DMS153 treated with DMSO at 0.1 percent for 48 hours (cell line): ENCODE results near the gene PRRG2.

ENCODE experiments used
- DNase-seq: peaks from one replicate; lab custom pipeline; 2025; ENCODE audit not compliant: unreplicated experiment; lab: John Stamatoyannopoulos, UW

The PRRG2 gene

DNA sequence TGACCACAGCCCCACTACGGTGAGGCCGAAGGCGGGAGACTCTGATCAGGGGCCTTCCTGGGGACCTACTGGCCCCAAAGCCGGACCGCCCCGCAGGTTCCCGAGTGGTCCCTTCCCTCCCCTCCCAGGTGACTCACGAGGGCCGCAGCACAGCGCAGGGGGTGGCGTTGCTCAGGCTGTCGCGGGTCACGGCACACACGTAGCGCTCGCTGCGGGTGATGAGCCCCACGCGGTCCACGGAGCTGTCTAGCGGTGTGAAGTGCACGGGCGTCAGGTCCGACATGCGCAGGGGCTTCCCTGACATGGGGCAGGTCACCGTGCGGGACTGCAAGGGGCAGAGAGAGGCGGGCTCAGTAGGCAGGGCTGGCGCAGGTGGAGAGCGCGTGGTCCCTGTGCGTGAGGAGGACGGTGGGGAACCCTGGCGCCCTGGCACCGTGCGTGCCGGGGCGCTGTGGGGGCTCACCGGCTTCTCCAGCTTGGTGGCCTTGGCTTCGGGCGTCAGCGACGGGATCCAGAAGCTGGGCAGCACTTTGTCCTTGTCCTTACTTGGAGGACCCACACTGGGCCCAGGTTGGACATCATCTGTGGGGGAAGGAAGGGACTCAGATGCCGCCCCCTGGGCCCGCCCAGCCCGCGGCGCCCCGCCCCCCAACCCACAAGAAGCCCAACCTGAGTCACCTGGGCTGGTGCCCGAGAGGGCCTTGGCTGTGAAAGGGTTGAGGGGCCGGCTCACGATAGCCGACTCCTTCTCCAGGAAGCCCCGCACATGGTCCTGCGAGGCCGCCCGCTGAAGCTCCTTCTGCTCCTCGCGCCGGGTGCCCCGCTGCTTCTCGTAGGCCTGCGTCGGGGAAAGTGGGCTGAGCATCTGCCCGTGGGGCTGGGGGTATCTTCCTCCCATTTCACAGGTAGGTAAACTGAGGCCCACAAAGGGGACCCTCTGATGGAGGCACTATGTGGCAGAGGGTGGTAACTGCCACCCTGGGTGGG lies 24.4 kb upstream of the PRRG2 start:
- DNase-seq, result no peak

DNA sequence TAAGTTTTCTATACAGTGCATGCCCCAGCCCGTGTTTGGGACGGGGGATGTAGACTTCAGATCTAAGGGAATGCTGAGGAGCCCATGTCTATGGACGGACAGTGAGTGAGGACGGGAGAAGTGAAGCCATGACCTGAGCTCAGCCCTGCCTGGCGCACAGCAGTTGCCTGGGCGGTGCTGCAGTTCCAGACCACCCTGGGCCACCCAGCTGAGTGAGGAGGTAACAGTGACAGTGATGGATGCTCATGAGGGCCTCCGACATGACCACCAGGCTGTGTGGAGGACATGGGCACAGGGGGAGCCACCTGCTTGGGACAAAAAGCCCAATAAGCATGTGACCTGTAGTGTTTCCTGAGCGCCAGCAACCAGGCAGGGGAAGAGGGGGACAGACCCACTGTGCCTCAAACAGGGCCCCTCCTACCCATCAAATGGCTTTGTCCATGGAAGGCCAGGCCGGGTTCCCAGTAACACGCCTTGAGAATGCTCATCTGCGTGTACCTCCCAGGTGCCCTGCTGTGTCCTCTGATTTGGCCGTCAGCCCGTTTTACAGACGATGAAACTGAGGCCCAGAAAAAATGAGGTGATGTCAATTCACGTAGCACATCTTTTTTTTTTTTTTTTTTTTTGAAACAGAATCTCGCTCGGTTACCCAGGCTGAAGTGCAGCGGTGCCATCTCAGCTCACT lies 23.3 kb upstream of the PRRG2 start:
- no peak for DNase-seq

DNA sequence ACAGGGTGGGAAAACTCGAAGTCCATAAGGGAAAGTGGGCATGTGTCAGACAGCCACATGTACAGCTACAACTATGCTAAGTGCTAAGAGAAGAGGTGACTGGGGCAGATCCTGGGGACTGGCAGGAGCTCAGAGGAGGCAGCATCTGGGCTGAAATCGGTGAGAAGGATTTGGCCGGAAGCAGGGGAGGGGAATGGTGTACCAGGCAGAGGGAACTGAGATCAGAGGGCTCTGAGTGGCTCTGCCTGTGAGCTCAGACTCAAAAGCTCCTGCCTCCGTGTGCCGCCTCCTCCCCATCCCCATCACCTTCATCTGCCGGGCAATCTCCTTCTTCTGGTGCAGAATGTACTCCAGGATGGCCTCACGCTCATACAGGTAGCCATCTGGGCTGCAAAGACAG lies 22.5 kb upstream of the PRRG2 start:
- no peak for DNase-seq

- no peak for DNase-seq
Measured at GRCh38 chr19:49559443-49559842, 21.7 kb upstream of the PRRG2 start.

DNA sequence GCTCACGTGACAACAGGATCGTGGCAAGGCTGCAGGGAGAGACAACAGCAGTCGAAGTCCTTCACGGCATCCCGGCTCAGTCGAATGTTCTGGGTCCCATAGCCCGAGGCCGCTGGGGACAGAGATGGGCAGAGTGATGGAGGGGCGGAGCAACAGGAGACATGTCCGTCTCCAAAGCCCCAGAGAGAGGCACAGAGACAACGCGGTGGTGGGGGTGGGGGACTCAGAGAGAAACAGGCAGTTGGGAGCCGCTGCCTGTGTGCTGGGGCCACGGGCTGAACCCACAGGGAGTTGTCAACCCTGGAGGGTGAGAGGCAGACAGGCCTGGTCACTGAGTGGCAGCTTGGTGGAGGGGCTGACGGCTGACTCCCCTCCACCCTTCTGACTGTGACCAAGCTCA lies 21.2 kb upstream of the PRRG2 start:
- no peak for DNase-seq

- no peak for DNase-seq
Measured at GRCh38 chr19:49560358-49560900, 20.7 kb upstream of the PRRG2 start.

- DNase-seq, result no peak
Measured at GRCh38 chr19:49564616-49565045, 16.5 kb upstream of the PRRG2 start.

DNA sequence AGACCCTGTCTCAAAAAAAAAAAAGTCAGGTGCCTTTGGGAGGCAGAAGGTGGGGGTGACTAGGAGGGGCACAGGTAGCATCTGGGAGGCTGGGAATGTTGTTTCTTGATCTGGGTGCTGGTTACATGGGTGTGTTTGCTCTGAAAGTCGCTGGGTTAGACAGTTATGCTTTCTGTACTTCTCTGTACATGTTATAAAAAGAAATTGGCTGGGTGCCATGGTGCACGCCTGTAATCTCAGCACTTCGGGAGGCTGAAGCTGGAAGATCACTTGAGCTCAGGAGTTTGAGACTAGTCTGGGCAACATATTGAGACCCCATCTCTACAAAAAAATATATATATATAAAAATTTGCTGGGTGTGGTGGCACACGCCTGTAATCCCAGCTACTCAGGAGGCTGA lies 15.9 kb upstream of the PRRG2 start:
- no peak for DNase-seq

- no peak for DNase-seq
Measured at GRCh38 chr19:49566302-49566701, 14.8 kb upstream of the PRRG2 start.

GRCh38 chr19:49567861-49568441 lies 13.2 kb upstream of the PRRG2 start:
- DNase-seq, result no peak

DNA sequence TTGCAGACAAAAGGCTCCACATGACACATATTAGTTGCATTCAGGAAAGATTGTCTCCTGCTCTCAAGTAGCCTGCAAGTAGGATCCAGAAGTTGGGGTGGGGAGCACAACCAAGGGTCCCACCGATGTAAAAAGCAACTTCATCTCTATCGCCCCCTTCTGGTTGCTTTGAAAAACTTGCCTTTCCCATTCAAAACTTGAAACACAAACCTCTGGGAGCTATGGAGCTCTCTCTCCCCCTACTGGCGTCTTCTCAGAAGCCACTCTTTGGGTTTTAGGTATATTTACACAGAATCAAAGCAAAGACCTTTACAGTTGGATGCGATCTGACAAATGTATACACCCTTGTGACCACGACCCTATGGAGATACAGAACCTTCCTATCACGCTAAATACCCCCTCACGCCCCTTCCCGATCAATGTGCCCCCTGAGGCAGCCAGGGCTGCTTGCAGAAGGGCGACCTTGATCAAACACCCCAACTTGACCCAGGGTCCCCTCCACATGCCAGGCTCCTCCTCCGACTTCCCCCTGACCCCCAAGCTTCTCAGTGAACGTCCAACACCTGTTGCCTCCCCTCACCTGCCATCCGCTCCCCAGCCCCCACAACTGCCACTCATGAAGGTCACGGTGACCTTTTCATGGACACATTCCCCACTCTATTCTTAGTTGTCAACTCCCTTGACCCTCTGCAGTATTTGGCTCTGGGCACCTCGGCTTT lies 10.8 kb upstream of the PRRG2 start:
- DNase-seq, result peak; percentile 74

DNA sequence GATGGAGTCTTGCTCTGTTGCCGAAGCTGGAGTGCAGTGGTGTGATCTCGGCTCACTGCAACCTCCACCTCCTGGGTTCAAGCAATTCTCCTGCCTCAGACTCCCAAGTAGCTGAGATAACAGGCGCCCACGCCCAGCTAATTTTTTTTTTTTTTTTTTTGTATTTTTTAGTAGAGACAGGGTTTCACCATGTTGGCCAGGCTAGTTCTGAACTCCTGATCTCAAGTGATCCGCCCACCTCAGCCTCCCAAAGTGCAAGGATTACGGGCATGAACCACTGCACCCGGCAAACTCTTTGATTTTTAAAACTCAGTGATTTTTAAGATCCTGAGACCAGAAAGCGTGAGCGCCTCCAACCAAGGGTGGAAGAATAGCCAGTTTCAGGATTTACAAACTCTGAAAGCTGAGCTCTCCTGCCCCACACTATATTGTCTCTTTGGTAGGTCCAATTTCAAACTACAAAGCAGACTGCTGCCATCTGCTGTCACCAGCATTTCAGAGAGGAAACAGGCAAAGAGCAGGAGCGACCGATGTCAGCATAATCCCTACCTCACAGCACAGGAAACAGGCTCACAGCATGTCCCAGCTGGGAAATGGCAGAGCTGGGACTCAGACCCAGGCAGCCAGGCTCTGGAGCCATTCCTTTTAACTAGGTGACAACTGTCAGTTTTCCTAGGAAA lies 10.0 kb upstream of the PRRG2 start:
- DNase-seq, result no peak

DNA sequence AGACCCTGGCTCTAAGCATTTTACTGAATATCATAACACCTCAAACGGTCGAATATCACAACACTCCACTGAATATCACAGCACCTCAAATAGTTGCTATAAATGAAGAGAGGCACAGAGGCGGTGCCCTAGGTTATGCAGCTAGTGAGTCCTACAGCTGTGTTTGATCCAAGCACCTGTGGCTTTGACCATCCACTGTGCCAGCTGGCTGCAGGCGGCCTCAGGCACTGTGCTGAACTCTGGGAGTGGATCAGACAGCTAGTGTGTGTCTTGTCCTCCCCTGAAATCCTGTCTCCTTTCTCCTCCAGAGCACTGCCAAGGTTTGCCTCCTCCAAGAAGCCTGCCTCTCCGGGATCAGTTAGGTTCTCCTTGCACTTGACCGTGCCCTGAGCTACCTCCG lies 8.1 kb upstream of the PRRG2 start:
- no peak for DNase-seq

- DNase-seq, result no peak
Measured at GRCh38 chr19:49573425-49573824, 7.7 kb upstream of the PRRG2 start.

DNA sequence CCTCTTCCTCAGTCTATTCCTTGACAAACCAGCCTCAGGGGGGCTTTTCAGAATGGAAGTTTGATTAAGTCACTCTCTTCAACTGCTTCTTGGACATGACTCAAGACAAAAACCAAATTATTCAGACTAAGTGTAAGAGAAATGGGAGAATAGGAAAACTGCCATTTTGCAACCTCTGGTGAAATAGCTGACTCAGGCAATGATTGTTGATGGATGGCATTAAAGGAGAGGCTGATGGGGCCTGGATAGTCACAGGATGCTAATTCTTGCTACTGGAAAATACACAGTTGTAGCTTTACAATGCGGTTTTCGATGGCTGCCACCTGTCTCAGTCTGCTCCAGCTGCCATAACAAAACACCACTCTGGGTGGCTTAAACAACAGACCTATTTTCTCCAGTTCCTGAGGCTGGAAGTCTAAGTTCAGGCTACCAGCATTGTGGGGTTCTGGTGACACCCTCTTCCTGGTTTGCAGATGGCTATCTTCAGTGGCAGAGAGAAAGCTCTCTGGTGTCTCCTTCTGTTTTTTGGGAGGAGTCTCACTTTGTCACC lies 6.8 kb upstream of the PRRG2 start:
- no peak for DNase-seq

- DNase-seq, result no peak
Measured at GRCh38 chr19:49579193-49579592, 1.9 kb upstream of the PRRG2 start.

- no peak for DNase-seq
Measured at GRCh38 chr19:49579947-49580263, 1.2 kb upstream of the PRRG2 start.

DNA sequence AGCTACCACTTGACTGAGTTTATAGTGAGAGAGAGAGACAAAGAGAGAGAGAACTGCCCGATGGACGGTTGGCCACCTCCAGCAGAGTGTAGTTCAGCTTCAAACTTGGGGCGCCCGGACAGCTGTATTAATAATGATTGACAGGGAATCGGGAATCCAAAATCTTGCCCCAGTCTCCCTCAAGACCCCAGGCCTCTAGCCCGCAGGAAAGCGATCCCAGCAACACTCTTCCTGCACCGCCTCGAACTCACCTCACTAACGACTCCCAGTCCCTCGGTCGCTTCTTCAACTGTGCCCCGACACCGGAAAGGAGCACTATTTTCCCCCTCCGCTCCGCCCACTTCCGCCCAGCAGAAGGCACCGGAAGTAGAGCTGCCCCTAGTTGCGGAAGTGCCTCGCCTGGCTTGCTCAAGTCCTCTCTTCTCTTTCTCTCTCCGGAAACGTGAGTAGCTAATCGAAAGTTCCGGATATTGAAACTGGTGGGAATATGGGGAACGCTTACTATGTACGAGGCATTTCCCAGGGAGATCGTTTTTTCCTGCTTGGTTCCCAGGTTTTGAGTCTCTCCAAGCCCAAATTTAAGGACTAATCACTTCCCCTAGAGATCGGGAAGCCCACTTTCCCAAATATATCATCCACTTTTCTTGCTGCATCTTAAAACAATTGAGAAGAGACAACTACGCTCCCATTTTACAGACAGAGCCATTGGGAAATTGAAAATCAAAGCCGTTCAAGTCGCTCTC lies 681 bp upstream of the PRRG2 start, which contains the start of gene NOSIP:
Gene NOSIP, minus strand, starts transcription at position 293 of the 743 bp plus-strand sequence. CDS start 19,865 bp downstream, outside the sequence.
- DNase-seq, result peak; percentile 88

GRCh38 chr19:49583239-49583638 lies 2.1 kb downstream of the PRRG2 start:
- no peak for DNase-seq
